ENCODE measurements around the gene TMEFF2. TPM values are rescaled to one million over a fixed set of nuclear protein-coding genes. Genes with fewer than 3 reads are reported as not detected.

The TMEFF2 gene
- total RNA-seq, 2 donors from 2014 or later: 0.08 to 0.47 TPM

DNA sequence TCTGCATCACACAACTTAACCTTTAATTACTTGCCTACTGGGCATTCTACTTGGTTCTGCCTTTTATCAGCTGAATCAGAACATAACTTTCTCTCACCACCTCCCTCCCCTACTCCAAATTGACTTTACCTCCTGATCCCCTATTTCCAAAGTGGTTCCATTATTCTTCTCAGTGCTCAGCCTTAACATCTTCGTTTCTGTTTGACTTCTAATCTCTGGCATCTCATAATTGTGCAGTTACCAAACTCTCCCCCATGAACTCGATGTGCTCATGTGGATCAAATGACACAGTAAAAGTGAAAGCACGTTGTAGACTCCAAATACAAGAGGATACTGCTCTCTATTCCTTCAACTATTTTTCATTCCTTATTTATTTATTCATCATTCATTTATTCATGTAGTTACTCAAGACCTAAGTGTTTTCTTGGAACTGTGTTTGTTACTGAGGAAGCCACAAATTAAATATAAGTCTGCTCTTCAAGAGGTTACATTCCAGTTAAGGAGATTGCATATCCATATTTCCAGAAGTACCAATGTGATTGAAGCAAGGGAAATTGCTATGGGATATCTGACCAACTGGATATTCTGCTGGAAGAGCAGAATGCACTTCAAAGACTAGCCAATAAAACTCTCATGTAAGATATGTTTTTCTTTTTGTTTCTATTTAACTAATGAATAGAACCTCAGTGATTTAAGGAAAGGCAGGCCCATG, 158.8 kb downstream of the TMEFF2 start:
- ATAC-seq: no peak
- no peak for DNase-seq
- intact Hi-C loops (cut with DNase I): no loop called here

DNA sequence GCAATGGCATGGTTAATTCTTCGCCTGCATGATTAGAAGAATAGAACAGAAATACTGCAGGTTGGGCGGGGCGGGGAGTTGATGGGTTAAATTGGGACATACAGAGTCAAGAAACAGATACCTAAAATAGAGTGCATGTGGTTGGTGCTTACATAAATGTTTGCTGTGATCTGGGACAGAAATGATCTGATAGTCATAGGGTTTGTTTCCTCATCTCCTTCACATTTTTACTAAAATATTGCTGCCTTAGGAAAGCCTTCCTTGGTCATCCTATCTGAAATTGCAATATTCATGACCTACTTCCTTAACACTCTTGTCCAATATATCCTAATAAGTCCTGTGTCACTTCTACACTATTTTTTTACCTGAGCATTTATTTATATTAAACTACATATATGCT, 163.9 kb downstream of the TMEFF2 start:
- DNase-seq (no peak), ATAC-seq (no peak)
- intact Hi-C loops (cut with DNase I): no loop called here

DNA sequence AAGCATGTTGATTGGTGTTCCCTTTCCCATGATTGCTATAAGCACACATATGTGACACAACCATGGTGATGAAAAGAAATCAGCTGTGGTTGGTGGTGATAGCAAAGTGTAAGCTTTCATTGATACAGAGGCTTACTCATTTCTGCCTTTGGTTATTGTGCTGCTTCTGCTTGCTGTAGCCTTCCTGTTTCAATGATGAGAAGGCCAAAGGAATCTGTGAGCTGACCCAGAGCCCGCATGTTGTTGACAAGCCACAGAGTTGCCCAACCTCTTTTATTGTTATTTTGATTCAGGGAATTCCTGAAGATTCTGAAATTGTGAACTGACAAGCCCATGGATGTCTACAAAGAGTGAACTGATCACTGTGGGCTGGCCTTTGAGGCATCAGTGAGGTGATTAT, 164.4 kb downstream of the TMEFF2 start:
- intact Hi-C loops (cut with DNase I): no loop called here
- no peak for DNase-seq
- ATAC-seq: no peak

DNA sequence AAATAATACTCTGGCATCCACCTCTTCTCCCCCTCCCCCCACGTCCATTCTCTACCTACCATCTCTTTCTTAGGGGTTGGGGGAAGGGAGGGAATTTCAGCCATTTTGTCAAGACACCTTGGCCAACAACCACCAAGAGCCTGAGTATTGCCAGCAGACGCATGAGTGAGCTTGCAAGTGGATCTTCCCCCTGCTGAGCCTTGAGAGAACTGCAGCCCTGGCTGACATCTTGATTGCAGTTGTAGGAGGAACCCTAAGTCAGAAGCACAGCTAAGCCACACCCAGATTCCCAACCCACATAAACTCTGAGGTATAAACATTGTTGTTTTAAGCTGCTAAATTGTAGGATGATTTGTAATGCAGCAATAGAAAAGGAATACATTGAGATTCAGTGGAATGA, 165.6 kb downstream of the TMEFF2 start:
- ATAC-seq (no peak), DNase-seq (no peak)
- intact Hi-C loops (cut with DNase I): no loop called here

DNA sequence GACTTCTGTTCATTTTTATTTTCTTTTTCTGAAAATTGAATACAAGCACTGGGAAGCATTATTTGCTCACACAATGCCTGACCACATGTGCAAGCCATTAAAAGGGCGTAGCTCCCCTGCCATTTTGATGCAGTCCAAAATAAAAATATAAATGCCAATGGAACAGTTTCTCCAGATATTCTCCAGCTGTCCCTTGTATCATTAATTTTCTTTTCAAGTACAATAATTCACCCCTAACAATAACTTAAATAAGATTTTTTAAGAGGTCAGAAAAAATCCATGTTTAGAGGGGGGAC, 168.0 kb downstream of the TMEFF2 start:
- DNase-seq (no peak), ATAC-seq (no peak)
- intact Hi-C loops (cut with DNase I): no loop called here

DNA sequence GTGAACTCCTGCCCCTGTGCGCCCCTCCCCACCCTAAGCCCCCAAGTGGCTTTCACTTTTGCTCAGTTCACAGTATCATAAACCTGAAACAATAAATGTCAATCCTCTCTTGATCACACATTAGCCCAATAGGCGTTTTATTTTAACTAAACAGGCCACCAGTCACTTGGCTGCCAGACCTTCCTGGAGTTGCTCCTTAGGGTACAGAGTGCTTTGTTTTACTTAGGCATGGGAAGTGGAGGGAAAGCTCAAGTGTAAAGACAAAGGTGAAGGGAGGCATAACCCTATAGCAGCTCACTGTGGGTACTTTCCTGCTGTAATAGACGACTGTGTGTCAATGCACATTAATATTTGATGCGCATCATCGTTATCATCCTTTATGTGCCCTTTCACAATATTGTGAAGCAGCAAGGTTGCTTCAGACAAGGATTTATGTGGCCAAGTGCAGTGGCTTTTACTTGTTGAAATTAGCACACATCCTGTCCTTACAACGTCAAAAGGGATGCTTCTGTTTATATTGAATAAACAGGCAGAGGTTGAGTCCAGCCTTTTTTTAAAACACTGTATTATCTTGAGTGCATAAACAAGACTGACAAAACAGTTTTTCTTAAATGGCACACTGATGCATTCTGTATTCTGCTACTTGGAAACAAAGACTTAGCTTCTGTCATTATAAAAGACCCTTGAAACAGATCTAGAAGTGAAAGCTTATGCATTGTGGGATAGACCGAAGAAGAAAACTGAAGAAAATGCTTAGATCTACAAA, 168.5 kb downstream of the TMEFF2 start:
- ATAC-seq: no peak
- intact Hi-C loops (cut with DNase I): no loop called here
- DNase-seq: no peak

DNA sequence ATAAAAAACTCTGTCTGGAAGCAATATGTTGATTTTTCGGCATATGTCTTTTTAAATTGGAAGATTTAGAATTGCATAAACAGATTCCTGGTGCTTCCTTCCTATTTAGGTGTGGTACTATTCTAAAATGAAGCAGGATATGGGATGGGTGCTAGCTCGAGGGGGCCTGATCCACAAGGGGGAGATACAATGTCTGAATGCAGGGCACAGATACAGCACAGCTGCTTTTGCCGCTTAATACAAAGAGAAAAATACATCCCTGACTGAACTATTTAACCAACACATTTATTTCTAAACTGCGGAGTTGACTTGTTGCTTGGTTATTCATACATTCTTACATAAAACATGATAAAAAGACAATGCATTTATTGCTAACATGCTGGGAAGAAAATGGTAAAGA, 169.1 kb downstream of the TMEFF2 start:
- ATAC-seq: no peak
- intact Hi-C loops (cut with DNase I): no loop called here
- no peak for DNase-seq

DNA sequence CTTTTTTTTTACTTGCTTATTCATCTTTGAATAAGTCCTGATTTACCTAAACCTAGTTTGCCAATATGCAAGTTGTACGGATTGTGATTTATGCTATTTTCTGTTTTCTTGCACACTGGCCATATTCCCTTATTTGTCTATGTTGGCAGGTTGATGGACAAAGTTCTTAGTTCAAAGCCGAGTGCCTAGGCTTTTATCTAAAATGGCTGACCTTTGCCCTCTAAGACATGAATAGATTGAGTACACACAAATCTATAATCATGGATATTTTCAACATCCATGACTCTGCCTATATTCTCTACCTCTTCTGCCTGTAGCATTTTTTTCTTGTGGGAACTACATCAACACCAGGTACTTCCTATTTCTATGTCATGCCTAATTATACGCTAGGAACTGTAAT, 171.7 kb downstream of the TMEFF2 start:
- DNase-seq: no peak
- intact Hi-C loops (cut with DNase I): no loop called here

DNA sequence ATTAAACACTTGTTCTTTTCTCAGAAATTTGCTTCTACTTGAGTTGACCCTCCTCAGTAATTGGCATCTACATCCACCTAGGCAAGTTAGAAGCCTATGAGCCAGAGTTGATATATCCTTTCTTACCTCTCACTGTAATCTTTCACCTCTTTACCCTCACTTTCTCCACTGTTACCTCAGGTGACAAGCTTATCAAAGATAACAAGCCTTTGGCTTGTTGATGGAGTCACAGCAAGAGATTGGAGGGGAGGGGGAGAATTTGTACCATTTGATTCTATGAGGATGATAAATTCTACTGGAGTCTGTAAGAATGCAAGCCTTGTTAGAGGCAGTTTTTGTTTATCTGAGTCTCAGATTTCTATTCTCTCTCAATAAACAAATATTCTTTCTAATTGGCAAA, 176.9 kb downstream of the TMEFF2 start:
- no peak for ATAC-seq
- intact Hi-C loops (cut with DNase I): no loop called here
- no peak for DNase-seq

More for the DNA sequence above, 171.7 kb downstream of the TMEFF2 start:
- ATAC-seq: no peak

DNA sequence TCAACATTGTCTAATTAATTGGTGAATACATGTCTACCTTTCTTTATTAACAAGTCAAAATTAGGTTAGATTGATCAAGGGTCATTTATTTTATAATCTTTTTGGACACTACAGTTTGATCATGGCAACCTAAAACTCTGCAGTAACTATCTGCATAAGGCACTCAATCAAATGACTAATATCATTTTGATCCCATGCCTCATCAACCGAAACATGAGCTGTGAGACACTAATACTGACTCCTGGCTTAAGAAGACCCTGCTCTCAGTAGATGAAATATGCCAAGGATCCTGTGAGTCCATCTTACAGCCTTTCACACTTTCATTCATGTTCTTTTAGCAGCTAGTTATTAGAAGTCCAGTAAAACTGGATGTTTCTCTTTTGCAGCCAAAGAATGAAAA, 178.5 kb downstream of the TMEFF2 start:
- intact Hi-C loops (cut with DNase I): no loop called here
- DNase-seq: no peak

DNA sequence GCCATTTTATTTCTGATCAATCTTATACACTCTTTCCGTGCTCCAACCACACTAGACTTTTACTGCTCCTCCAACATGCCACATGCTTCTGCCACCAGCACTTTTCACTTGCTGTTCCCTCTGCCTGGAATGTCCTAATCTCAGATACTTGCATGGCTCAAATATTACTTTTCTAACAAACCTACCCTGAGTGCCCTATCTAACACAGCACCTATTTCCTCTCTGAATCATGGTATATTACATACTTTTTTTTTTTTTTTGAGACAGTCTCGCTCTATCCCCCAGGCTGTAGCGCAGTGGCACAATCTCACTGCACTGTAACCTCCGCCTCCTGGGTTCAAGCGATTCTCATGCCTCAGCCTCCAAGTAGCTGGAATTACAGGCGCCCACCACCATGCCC, 181.5 kb downstream of the TMEFF2 start:
- DNase-seq (no peak), ATAC-seq (no peak)
- intact Hi-C loops (cut with DNase I): no loop called here

More for the DNA sequence above, 178.5 kb downstream of the TMEFF2 start:
- ATAC-seq: no peak

DNA sequence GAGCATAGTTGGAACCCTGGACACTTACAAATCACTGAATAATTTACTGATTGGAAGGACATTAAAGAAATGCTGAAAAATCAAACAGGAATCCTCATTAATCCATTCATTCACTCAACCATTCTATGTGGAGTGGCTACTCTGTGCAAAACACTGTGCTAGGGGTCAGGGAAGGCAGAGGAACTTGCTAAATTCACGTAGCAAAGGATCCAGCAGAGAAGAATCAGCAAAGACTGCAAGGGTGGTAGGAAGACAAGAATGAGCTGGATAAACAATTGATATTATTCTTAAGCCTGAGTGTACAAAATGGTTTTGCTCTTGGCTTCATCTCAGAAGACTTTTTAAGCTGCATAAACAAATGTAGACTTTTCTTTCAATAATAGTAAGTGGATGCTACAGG, 183.5 kb downstream of the TMEFF2 start:
- no peak for DNase-seq
- no peak for ATAC-seq
- intact Hi-C loops (cut with DNase I): no loop called here

DNA sequence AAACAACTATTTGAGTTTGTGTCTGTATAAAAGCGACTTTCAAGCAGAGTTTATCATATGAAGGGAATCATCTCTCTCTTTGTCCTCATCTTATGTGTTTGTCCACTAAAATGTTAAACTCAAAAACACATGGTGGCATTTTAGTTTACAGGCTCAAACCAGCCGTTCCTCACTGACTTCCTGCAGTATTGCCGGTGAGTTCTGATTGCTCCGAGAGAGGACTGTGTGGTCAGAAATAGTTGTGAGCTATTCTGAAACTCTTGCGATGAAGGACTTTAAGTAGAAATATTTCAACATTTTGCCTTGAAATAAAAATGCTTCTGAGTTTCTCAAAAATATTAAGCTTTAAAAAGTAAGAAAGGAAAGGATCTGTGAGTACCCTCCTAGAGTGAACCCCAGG, 184.7 kb downstream of the TMEFF2 start:
- ATAC-seq: no peak
- intact Hi-C loops (cut with DNase I): no loop called here

DNA sequence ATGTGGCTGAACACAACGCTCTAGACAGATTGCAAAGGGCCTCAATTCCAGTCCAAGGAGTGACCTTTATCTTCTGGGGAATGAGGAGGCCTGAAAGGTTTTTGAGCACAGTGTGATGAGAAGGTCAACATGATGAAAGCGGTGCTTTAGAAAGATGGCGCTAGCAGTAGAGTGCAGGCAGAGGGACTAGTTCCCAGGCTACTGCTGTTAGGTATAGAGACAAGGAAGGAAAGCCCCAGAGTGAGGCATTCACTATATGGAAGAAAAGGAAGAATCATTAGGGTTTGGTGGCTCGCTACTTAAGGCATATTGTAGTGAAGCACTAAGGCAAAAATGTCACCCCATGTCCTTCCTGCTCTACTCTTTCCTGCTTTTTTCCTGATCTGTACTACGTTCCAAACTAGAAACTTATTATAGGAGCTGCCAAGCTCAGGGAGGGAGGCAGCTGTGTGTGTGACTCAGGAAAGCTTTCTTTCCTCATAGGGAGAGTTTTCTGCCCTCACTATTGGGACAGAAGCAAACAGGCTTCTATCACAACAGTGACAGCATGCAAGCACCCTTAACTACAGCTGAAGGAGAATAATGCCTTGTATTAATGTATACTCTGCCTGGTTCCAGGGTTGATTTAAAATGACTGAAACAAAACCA, 187.0 kb downstream of the TMEFF2 start:
- peak; percentile 55 to 75 for ATAC-seq
- no peak for DNase-seq
- intact Hi-C loops (cut with DNase I): no loop called here

More for the DNA sequence above, 184.7 kb downstream of the TMEFF2 start:
- DNase-seq: no peak

DNA sequence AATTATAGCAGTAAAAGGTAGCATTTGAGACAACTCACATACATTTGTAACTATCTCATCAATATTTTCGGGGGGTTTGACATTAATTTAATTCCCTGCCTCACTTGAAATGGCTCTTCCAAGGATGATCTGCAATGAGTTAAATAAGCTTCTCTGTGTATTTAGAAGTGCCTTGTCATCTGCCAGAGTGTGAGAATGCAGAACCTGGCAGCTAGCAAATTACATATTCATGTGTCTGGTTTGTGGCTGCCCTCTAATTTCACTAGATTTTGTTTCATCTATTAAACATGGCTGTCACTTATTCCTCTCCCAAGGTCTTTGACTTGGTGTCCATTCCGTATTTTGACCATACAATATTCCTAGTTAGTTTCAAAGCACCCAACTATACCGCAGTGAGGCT, 189.5 kb downstream of the TMEFF2 start:
- DNase-seq (no peak), ATAC-seq (no peak)
- intact Hi-C loops (cut with DNase I): no loop called here

DNA sequence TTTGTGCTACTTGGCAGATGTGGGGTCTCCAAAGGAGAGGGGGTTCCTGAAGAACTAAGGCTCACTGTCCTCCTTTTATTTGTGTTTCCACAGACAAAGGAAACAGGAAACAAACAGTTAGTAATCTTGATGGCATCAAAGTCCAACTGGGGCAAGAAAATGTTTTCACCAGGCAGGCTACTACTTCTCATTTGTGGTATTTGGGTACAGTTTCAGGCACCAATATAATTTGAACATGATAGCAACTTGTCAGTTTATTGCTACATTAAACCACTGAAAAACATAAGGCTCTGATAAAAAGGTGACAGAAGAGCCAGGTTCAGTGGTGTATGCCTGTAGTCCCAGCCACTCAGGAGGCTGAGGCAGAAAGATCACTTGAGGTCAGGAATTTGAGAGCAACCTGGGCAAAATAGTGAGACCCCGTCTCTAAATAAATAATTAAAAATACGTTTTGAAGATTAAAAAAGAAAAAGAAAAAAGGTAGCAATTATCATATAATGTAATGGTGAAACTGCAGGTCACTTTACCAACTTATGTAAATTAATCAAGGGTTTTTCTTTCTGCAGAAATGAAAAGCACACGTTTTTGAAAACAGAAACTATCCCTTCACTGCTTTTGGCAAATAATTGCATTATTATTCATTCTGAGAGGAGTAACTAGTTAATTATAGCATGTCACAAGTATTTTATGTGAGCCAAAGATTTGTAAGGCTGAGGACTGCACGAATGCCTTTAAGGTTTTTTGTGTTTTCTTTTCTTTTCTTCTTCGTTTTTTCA, 190.4 kb downstream of the TMEFF2 start:
- intact Hi-C loops (cut with DNase I): no loop called here
- ATAC-seq: no peak
- DNase-seq: no peak

DNA sequence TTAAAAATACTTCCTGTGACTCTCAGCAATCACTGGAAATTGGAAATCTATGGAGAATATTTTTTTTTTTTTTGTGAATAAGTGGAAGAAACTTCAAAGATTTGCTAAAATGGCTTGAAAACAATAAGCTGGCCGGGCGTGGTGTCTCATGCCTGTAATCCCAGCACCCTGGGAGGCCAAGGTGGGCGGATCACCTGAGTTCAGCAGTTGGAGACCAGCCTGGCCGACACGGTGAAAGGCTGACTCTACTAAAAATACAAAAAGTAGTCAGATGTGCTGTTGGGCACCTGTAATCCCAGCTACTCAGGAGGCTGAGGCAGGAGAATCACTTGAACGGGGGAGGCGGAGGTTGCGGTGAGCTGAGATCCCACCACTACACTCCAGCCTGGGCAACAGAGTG, 192.3 kb downstream of the TMEFF2 start:
- intact Hi-C loops (cut with DNase I): no loop called here
- DNase-seq: no peak
- ATAC-seq: no peak

DNA sequence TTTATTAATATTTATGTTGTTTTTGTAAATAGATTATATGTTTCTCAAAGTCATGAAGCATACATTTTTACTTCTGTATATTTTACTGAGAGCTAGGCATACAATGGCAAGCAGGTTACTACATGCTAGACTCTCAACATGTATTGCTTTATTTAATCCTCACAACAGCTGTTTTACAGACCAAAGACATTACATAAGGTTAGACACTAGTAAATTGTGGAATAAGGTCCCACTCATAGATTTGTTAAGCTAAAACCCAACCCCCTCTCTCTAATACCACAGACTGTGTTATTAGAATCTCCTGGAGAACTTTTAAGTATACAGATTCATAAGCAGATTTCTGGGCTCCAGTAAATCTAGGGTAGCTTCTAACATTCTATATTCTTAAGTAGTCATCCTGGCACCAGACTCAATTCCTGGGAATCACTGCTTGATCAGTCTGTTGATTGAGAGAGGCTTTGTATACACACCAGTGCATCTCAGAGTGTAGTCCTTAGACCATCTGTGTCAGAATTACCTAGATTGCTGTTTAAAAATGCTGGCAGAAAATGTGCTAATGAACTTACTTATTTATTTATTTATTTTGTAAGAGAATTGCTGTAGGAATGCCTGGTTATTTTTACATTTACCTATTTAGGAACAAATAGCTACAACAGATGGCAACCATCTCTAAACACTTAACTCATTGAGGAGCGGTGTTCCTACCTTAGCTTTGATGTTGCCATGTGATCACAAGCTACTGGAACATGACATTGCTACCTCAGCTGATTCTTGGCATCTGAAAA, 194.3 kb downstream of the TMEFF2 start:
- DNase-seq (no peak), ATAC-seq (no peak)
- intact Hi-C loops (cut with DNase I): no loop called here
